Mesenchymal stem cell (in vitro differentiated cells and primary cell): ENCODE measurements around the gene CTDSP2.
A peak's percentile ranks its signal among the peaks of the same experiment; 100 is the strongest.
"Not testable (repeated sequence)": the region's sequence is repeated elsewhere in the genome, so short reads cannot be mapped to it uniquely, and the experiment has no call there.

Source experiments
- DNase-seq: peaks from one replicate; pipeline ENCODE4 v3.0.0-alpha.2; 2013
- H2AFZ ChIP-seq: one replicate; pipeline ENCODE4 v1.6.1; 2013; ENCODE audit warnings: low read depth, mild to moderate bottlenecking, control low read depth, inconsistent platforms, low read length, moderate library complexity
- H2AK5ac ChIP-seq: 2 replicates; pipeline ENCODE4 v1.6.1; 2013; ENCODE audit warnings: low read length, moderate library complexity, mild to moderate bottlenecking, inconsistent platforms; ENCODE audit not compliant: severe bottlenecking
- H2BK120ac ChIP-seq: one replicate; pipeline ENCODE4 v1.6.1; 2013; ENCODE audit warnings: low read depth, mild to moderate bottlenecking, inconsistent platforms, low read length, moderate library complexity
- H2BK12ac ChIP-seq, 2 experiments: one replicate each; pipeline ENCODE4 v1.6.1; 2013; ENCODE audit warnings: inconsistent platforms in 2 of 2, low read length in 2 of 2, mild to moderate bottlenecking in 2 of 2, moderate library complexity in 2 of 2, control low read depth in 1 of 2
- H2BK15ac ChIP-seq: one replicate; pipeline ENCODE4 v1.6.1; 2013; ENCODE audit warnings: mild to moderate bottlenecking, low read depth, inconsistent platforms; ENCODE audit not compliant: poor library complexity, severe bottlenecking
- H2BK5ac ChIP-seq: 2 replicates; pipeline ENCODE4 v1.6.1; 2013; ENCODE audit warnings: low read depth, mild to moderate bottlenecking, low read length, control low read depth, inconsistent platforms; ENCODE audit not compliant: poor library complexity, severe bottlenecking
- H3K14ac ChIP-seq, 2 experiments: one replicate each; pipeline ENCODE4 v1.6.1; 2013; ENCODE audit warnings: inconsistent platforms in 2 of 2, low read length in 2 of 2, control low read depth in 1 of 2, mild to moderate bottlenecking in 1 of 2, moderate library complexity in 1 of 2
- H3K18ac ChIP-seq, 2 experiments: one replicate each; pipeline ENCODE4 v1.6.1; 2013; ENCODE audit warnings: inconsistent platforms in 2 of 2, low read length in 2 of 2, control low read depth in 1 of 2, low read depth in 1 of 2, mild to moderate bottlenecking in 1 of 2
- H3K23ac ChIP-seq, 2 experiments: one replicate each; pipeline ENCODE4 v1.6.1; 2013; ENCODE audit warnings: inconsistent platforms in 2 of 2, low read length in 2 of 2, mild to moderate bottlenecking in 2 of 2, moderate library complexity in 2 of 2, control low read depth in 1 of 2
- H3K27ac ChIP-seq: 2 replicates; pipeline ENCODE4 v1.5.1; 2013; ENCODE audit warnings: mild to moderate bottlenecking, moderate library complexity, low read length, control low read depth, inconsistent platforms; ENCODE audit not compliant: poor library complexity, severe bottlenecking
- H3K27me3 ChIP-seq, 2 experiments: 2 replicates each; pipeline versions ENCODE4 v1.6.1 to v1.7.0; 2013; ENCODE audit warnings: low read length in 2 of 2, mild to moderate bottlenecking in 2 of 2, moderate library complexity in 2 of 2, control low read depth in 1 of 2, inconsistent platforms in 1 of 2; ENCODE audit not compliant: control insufficient read depth in 1 of 2, insufficient read depth in 1 of 2
- H3K36me3 ChIP-seq, 2 experiments: 2 replicates each; pipeline versions ENCODE4 v1.6.1 to v1.7.0; 2013; ENCODE audit warnings: low read length in 2 of 2, control low read depth in 1 of 2, inconsistent platforms in 1 of 2, low read depth in 1 of 2, mild to moderate bottlenecking in 1 of 2; ENCODE audit not compliant: insufficient read depth in 2 of 2, control insufficient read depth in 1 of 2
- H3K4ac ChIP-seq, 2 experiments: one replicate each; pipeline ENCODE4 v1.6.1; 2013; ENCODE audit warnings: inconsistent platforms in 2 of 2, low read length in 2 of 2, mild to moderate bottlenecking in 2 of 2, moderate library complexity in 2 of 2, control low read depth in 1 of 2, low read depth in 1 of 2
- H3K4me1 ChIP-seq: 2 replicates; pipeline ENCODE4 v1.6.1; 2013; ENCODE audit warnings: low read depth, low read length, control low read depth; ENCODE audit not compliant: control insufficient read depth, insufficient read depth
- H3K4me2 ChIP-seq: 2 replicates; pipeline ENCODE4 v1.6.1; 2013; ENCODE audit warnings: low read length, mild to moderate bottlenecking, inconsistent platforms; ENCODE audit not compliant: poor library complexity, severe bottlenecking
- H3K4me3 ChIP-seq, 2 experiments: 2 replicates each; pipeline versions ENCODE4 v1.5.1 to v1.7.0; 2013; ENCODE audit warnings: low read length in 2 of 2, mild to moderate bottlenecking in 2 of 2, control low read depth in 1 of 2, low read depth in 1 of 2; ENCODE audit not compliant: insufficient read depth in 1 of 2
- H3K79me1 ChIP-seq: replicated peaks from 2 replicates; pipeline ENCODE4 v1.6.1; 2013; ENCODE audit warnings: mild to moderate bottlenecking, control low read depth, low read length, inconsistent platforms; ENCODE audit not compliant: poor library complexity, severe bottlenecking
- H3K9ac ChIP-seq: 2 replicates; pipeline ENCODE4 v1.7.0; 2013; ENCODE audit warnings: mild to moderate bottlenecking, low read length, moderate library complexity
- H3K9me3 ChIP-seq: 2 replicates; pipeline ENCODE4 v1.7.0; 2013; ENCODE audit warnings: mild to moderate bottlenecking, low read length; ENCODE audit not compliant: control insufficient read depth
- H4K8ac ChIP-seq: one replicate; pipeline ENCODE4 v1.6.1; 2013; ENCODE audit warnings: inconsistent platforms, mild to moderate bottlenecking, low read length, moderate library complexity
- H4K91ac ChIP-seq: one replicate; pipeline ENCODE4 v1.6.1; 2013; ENCODE audit warnings: mild to moderate bottlenecking, low read length, inconsistent platforms
- WGBS: methylation state at CpG from one replicate; pipeline ENCODE4 v1.1.7; 2013; ENCODE audit warnings: mixed read lengths; 5-methylcytosine and 5-hydroxymethylcytosine counted together

The CTDSP2 gene

DNA sequence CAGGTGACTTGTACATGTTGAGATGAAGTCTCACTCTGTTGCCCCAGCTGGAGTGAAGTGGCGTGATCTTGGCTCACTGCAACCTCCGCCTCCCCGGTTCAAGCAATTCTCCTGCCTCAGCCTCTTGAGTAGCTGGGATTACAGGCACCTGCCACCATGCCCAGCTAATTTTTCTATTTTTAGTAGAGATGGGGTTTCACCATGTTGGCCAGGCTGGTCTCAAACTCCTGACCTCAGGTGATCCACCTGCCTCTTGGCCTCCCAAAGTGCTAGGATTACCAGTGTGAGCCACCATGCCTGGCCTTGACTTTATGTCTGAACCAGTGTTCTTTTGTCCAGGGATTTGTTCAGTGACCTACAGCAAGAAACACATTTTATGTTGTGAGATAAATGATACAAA, 2.9 kb upstream of the CTDSP2 start:
- not testable (repeated sequence) for H3K4me2 ChIP-seq, H3K9me3 ChIP-seq, H4K8ac ChIP-seq, H3K79me1 ChIP-seq, H3K18ac ChIP-seq, H3K36me3 ChIP-seq, H2AFZ ChIP-seq, DNase-seq, H3K9ac ChIP-seq, H2AK5ac ChIP-seq, H3K4me3 ChIP-seq, H2BK12ac ChIP-seq, H2BK120ac ChIP-seq, H2BK5ac ChIP-seq, H3K23ac ChIP-seq, H2BK15ac ChIP-seq, H3K27me3 ChIP-seq, H3K4ac ChIP-seq, H3K27ac ChIP-seq, H4K91ac ChIP-seq, H3K14ac ChIP-seq
- WGBS, result 96% methylated on average over 3 of the region's 3 CpGs
- peaks cover 16% of the 10 kb centered on the region for H3K4me1 ChIP-seq

DNA sequence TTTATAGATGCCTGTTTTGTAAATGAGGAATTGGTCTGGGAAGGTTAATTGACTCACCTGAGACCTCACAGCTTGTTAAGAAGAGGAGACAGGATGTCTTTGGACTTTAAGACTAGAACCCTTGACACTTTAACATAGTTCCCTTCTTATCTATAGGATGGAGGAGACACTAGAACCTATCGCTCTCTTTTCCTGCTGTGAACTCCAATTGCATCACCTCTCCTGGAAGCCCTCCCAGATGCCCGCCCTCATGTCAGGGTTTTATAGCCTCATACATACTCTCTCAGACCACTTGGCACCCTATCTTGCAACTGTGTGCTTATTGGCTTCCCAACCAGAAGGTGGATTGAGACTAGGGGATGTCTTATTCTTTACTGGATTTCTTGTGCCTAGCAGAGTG, 2.5 kb upstream of the CTDSP2 start:
- no peak overlapping the region for H2AK5ac ChIP-seq
- H3K79me1 ChIP-seq, result no peaks in the 10 kb centered on the region
- H2BK12ac ChIP-seq, result no peak overlapping the region
- no peak overlapping the region for H3K9ac ChIP-seq
- no peak overlapping the region for H3K4me3 ChIP-seq
- H3K36me3 ChIP-seq, result no peaks in the 10 kb centered on the region
- no peak for DNase-seq
- no peak overlapping the region for H3K27ac ChIP-seq
- no peaks in the 10 kb centered on the region for H3K27me3 ChIP-seq
- H4K91ac ChIP-seq, result no peak overlapping the region
- no peak overlapping the region for H3K14ac ChIP-seq
- H2AFZ ChIP-seq, result no peak overlapping the region
- no peak overlapping the region for H2BK15ac ChIP-seq
- H3K23ac ChIP-seq, result no peak overlapping the region
- no peaks in the 10 kb centered on the region for H3K9me3 ChIP-seq
- H2BK120ac ChIP-seq, result no peak overlapping the region
- H3K4me2 ChIP-seq, result no peak overlapping the region
- no peak overlapping the region for H3K18ac ChIP-seq
- no peak overlapping the region for H3K4ac ChIP-seq
- no peak overlapping the region for H4K8ac ChIP-seq
- 83% methylated on average over 2 of the region's 2 CpGs for WGBS
- H2BK5ac ChIP-seq, result no peak overlapping the region
- peaks cover 19% of the 10 kb centered on the region for H3K4me1 ChIP-seq

DNA sequence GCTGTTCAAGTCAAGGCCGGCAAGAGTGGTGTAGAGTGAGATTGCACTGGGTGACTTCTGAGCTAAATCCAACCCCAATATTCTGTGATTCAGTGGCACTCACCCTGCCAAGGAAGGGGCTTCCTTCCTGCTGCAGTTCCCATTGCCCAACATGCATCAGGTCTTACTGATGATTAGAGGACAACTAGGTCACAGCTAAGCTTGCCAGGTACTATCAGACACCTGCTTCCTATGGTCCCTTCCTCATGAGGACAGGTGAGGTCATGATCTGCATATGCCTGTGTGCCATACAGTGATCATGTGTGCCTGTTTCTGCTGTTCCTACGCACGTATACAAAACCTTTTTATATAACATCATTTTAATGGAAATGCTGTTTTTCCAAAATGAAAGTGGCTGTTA, 1.7 kb upstream of the CTDSP2 start:
- DNase-seq, result no peak
- Histone ChIP-seq H3K18ac (no peak overlapping the region), H3K9me3 (no peaks in the 10 kb centered on the region), H3K36me3 (no peaks in the 10 kb centered on the region), H2AK5ac (no peak overlapping the region), H2AFZ (no peak overlapping the region), H4K8ac (no peak overlapping the region), H3K4me3 (no peak overlapping the region), H2BK5ac (no peak overlapping the region), H4K91ac (no peak overlapping the region), H3K79me1 (no peaks in the 10 kb centered on the region), H3K4me2 (no peak overlapping the region), H3K4ac (no peak overlapping the region), H2BK120ac (no peak overlapping the region), H3K14ac (no peak overlapping the region), H2BK12ac (peak overlapping the region in 1 of 2 experiments; percentile 7), H3K9ac (no peak overlapping the region), H3K23ac (no peak overlapping the region), H3K27me3 (no peaks in the 10 kb centered on the region), H3K27ac (no peak overlapping the region), H3K4me1 (peaks cover 22% of the 10 kb centered on the region), H2BK15ac (no peak overlapping the region)
- 95% methylated on average over 1 of the region's 3 CpGs for WGBS

DNA sequence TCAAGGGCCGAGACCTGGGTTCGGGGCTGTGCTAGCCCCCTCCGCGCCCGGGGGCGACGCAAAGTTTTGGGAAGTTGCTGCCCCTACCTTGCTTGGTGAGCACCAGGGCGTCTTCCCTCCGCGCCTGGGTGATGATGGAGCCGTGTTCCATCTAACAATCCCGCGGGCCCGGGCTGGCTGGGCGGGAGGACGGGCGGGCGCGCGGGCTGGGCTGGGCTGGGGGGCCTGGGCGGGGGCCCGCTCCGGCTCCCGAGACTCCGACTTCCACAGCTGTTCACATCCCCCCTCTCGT, 298 bp downstream of the CTDSP2 start:
- Histone ChIP-seq H3K14ac (peak overlapping the region; percentile 78 to 96), H2AK5ac (no peak overlapping the region), H3K4me1 (peaks cover 20% of the 10 kb centered on the region), H3K79me1 (no peaks in the 10 kb centered on the region), H2BK12ac (peak overlapping the region; percentile 7 to 91), H2BK5ac (peak overlapping the region; percentile 98), H3K9ac (peak overlapping the region; percentile 99), H2BK15ac (peak overlapping the region; percentile 96), H2AFZ (no peak overlapping the region), H4K8ac (peak overlapping the region; percentile 74), H3K4me3 (peak overlapping the region; percentile 93 to 95), H3K4me2 (peak overlapping the region; percentile 54), H3K27ac (peak overlapping the region; percentile 95), H4K91ac (peak overlapping the region; percentile 96), H3K36me3 (peaks cover 0 to 14% of the 10 kb centered on the region in 2 experiments), H3K23ac (peak overlapping the region in 1 of 2 experiments; percentile 38), H3K27me3 (no peaks in the 10 kb centered on the region), H3K9me3 (no peaks in the 10 kb centered on the region), H2BK120ac (peak overlapping the region; percentile 100), H3K18ac (peak overlapping the region; percentile 99 to 100), H3K4ac (peak overlapping the region; percentile 68 to 99)
- 0% methylated on average over 20 of the region's 26 CpGs for WGBS
- no peak for DNase-seq
